ENCODE results near the gene CAPN5.

CAPN5 gene

DNA sequence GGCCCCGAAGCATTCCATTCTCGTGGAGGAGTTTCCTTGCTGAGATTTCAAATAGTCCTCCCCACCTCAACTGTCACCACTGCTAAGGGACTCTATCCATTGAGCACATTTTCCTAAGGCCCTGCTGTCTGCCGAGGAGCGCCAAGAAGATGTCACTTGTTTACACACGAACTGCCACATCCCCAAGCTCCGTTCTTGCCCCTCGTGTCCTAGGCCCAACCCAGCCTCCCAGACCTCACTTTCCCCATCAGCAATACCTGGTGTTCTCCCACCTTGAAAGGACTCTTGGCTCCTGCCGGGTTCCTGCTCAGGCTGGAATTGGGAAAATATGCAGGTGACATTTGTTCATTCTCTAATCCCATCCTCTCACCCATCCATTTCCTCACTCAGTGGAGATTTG is 57.3 kb downstream of the CAPN5 start:
- DNase-seq (ENCODE audit: low read depth, low spot score): no peak
- H3K4me3 ChIP-seq (ENCODE audit: low read length): no peak overlapping the region

DNA sequence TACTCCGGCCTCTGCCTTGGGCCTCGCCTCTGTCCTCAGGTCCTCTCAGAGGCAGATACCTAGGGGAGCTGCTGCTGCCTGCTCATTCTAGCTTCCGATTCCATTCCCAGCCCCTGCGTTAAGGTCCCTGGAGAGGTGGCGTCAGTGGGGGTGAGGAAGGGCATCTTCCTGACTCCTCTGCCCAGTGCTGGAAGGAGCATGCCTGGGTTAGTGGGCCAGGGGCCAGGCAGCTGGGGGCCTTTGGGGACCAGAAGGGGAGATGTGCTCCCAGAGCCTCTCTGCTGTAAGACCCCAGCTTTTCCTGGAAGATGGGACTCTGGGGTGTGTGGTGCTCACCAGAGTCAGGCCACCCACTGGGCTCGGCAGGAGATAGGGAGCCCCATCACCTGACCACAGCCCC is 57.7 kb downstream of the CAPN5 start:
- no peak for DNase-seq (ENCODE audit: low read depth, low spot score)
- no peak overlapping the region for H3K4me3 ChIP-seq (ENCODE audit: low read length)

DNA sequence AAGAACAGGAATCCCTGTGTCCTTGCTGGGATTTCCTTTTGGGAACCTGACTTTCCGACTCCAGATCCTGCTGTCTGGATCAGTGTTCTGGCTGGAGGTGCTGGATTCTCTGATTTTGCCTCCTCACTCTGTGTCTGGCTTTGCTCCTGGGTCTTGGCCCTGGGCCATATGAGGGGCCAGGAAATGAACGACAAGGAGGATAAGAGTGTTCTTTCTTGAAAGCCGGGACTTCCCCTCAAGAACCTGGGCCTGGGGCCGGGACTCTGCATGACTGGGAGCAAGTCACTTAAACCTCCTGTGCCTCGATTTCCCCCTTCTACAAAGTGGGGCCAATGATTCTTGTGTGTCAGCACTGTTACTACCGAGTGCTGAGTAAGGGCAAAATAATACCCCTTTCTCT is 58.4 kb downstream of the CAPN5 start:
- no peak for DNase-seq (ENCODE audit: low read depth, low spot score)
- no peak overlapping the region for H3K4me3 ChIP-seq (ENCODE audit: low read length)

DNA sequence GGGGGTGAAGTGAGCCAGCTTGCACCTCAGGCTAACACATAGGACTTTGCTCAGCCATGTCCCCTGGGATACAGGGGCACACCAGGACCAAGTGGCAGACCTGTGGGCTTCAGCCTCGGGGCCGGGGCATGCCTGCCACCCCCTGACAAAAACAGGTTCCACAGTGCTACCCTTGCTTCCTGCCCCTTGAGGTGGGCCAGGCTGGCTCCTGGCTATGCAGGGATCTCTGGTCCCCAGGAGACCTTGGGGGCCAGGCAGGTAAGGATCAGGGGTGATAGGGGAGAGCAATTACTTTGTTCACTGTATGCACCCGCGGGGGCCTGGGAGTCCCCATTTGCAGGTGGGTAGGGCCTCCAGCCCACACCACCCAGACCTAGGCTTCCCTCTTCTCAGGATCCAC is 58.9 kb downstream of the CAPN5 start:
- no peak overlapping the region for H3K4me3 ChIP-seq (ENCODE audit: low read length)
- DNase-seq (ENCODE audit: low read depth, low spot score): no peak

DNA sequence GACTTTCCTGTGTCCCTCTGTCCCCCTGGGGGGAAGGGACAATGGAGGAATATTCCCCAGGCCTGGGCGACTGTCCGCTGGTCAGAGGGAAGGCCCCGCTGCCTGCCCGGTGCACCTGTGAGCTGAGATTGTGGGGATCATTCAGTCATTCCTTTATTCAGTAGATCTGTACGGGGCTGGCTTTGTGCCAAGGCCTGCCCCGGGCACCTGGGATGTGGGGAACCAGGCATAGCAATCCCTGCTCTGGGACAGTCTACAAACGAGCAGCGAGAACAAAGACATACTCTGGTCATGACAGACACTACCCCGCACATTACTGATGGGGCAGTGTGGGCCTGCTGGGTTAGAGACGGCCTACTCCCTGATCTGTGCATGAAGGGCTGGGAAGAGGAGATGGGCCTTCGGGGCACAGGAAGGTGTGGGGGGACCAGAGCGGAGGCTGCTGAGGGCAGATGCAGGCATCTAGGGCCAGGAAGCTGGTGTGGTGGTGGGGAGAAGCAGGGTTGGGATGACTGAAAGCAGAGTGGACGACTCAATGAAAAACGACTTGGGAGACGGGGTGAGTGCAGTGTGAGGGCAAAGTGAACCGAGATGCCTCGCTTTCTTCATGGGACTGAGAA is 59.5 kb downstream of the CAPN5 start:
- H3K4me3 ChIP-seq (ENCODE audit: low read length): no peak overlapping the region
- no peak for DNase-seq (ENCODE audit: low read depth, low spot score)

DNA sequence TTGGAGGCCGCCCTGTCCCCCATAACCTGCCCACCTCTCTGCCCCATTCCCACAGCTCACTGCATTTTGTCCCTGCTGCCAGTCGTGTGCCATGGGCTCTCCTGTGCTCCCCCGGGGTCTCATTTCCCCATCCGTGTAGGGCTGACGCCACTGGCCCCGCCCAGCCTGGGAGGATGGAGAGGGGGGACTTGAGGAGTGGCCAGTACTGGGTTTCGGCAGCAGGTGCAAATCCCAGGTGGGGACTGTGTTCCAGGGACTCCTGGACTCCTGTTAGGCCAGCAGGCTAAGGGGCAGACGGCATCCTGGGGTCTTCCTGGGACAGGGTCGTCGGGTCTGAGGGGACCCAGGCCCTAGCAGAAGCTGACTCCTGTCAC is 60.1 kb downstream of the CAPN5 start:
- peak overlapping the region; percentile 45 for H3K4me3 ChIP-seq (ENCODE audit: low read length)
- no peak for DNase-seq (ENCODE audit: low read depth, low spot score)

DNA sequence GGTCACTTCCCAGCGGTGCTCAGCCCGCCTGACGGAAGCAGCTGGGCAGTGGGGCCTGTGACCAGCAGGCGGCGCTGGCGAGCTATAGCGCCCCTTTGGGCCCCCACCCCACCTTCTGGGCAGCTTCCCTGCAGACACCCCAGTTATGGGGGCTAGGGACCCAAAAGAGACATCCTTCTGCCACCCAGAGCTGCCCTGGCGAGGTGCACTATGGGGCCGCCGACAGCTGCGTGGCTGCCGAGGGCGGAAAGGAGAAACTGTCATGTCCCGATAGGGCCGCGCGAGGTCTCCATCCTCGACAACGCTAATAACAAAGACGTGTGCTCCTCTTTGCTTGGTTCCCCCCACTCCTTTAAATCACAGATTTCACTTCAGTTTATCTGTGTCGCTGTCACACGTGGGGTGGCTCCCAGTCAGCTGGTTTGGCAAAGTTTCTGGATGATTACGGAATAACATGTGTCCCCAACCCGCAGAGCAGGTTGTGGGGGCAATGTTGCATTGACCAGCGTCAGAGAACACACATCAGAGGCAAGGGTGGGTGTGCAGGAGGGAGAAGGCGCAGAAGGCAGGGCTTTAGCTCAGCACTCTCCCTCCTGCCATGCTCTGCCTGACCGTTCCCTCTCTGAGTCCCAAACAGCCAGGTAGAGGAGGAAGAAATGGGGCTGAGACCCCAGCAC is 60.6 kb downstream of the CAPN5 start:
- peak; percentile 29 for DNase-seq (ENCODE audit: low read depth, low spot score)
- H3K4me3 ChIP-seq (ENCODE audit: low read length): peak overlapping the region; percentile 45

DNA sequence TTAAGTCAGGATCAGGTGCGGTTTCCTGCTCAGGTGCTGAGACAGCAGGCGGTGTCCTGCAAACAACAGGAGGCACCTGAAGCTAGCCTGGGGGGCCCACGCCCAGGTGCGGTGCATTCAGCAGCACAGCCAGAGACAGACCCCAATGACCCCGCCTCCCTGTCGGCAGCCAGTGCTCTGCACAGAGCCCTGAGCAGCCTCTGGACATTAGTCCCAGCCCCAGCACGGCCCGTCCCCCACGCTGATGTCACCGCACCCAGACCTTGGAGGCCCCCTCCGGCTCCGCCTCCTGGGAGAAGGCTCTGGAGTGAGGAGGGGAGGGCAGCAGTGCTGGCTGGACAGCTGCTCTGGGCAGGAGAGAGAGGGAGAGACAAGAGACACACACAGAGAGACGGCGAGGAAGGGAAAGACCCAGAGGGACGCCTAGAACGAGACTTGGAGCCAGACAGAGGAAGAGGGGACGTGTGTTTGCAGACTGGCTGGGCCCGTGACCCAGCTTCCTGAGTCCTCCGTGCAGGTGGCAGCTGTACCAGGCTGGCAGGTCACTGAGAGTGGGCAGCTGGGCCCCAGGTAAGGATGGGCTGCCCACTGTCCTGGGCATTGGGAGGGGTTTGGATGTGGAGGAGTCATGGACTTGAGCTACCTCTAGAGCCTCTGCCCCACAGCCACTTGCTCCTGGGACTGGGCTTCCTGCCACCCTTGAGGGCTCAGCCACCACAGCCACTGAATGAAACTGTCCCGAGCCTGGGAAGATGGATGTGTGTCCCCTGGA is 61.3 kb downstream of the CAPN5 start, which contains the start of gene MYO7A:
TSS of gene MYO7A (plus strand) at position 327 of the 772 bp plus-strand sequence. CDS start 2,389 bp downstream, outside the sequence.
- DNase-seq (ENCODE audit: low read depth, low spot score): no peak
- H3K4me3 ChIP-seq (ENCODE audit: low read length): peak within 1 kb of the TSS; percentile 45

DNA sequence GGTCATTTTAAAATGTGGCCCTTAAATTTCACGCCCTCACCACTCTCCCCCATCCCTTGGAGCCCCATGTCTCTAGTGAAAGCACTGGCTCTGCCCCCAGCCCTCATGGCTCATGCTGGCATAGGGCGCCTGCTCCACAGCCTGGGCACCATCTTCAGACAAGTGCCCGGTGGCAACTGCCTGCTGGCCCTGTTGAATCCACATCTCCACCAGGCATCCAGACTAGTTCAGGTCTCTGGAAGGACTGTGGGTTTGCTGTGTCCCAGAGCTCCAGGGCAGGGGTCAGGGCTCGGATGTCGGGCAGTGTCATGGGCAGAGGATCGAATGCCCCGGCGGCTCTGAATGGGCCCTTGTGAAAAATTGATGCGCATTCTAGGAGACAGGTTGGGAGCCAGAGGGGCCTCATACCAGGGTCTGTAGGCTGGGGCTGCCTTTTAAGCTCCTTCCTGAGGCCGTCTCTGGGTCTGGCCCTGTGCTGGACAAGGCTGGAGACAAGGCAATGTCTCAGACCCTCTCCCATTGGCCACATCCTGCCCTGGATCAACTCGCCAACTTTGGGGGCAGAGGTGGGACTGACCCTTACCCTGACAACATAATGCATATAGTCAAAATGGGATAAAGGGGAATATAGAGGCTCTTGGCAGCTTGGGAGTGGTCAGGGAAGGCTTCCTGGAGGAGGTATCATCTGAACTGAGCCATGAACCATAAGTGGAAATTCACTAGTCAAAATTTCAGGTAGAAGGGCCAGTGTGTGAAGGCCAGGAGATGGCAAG is 62.5 kb downstream of the CAPN5 start:
- H3K4me3 ChIP-seq (ENCODE audit: low read length): no peak overlapping the region
- DNase-seq (ENCODE audit: low read depth, low spot score): no peak

DNA sequence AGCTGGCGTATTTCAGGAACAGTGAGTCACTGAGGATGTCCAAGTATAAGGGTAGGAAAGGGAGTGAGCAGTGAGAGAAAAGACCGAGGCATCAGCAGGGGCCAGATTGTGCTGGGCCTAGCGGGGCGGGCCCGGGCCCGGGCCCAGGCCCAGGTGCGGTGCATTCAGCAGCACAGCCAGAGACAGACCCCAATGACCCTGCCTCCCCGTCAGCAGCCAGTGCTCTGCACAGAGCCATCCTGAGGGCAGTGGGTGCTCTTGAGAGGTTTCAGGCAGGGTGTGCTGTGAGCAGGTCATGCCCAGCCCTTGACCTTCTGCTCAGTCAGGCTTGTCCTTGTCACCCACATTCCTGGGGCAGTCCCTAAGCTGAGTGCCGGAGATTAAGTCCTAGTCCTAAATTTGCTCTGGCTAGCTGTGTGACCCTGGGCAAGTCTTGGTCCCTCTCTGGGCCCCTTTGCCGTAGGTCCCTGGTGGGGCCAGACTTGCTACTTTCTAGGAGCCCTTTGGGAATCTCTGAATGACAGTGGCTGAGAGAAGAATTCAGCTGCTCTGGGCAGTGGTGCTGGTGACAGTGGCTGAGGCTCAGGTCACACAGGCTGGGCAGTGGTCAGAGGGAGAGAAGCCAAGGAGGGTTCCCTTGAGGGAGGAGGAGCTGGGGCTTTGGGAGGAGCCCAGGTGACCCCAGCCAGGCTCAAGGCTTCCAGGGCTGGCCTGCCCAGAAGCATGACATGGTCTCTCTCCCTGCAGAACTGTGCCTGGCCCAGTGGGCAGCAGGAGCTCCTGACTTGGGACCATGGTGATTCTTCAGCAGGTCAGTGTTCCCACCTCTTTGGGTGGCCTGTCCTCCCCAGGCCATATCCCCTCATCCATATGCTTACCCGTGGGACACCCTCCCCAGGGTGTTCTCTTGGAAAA is 63.3 kb downstream of the CAPN5 start:
- DNase-seq (ENCODE audit: low read depth, low spot score): no peak
- no peak overlapping the region for H3K4me3 ChIP-seq (ENCODE audit: low read length)

DNA sequence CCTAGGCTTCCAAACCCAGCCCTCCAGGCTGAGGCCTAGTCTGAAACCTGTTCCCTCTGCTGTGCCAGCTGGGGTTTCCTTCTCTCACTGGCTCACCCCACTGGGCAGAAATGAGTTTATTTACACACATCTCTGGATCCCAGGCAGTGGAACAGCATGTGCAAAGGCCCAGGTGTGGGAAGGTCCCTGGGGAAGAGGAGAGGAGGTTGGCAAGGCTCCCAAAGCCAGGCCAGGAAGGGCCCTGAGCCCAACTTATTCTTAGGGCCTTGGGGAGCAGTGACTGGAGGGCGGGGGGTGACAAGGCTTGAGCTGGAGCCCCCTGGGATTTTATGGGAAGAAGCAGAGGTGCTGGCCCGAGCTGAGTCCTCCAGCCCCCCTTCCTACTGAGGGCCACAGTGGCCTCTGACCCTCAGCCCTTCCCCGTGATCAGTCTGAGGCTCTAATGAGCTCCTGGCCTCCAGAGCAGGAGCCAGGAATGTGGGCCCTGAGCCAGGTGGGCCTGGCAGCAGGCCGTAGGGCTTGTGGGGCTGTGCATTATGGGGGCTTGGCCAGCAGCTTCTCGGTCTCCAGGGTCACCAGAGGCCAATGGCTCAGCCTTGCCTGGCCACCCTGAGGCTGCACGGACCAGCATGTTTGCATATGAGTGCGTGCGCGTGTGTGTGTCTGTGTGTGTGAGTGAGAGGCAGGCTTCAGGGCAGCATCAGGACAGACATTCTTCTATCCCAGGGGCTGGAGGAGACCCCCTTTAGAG is 64.2 kb downstream of the CAPN5 start:
- DNase-seq (ENCODE audit: low read depth, low spot score): no peak
- no peak overlapping the region for H3K4me3 ChIP-seq (ENCODE audit: low read length)

DNA sequence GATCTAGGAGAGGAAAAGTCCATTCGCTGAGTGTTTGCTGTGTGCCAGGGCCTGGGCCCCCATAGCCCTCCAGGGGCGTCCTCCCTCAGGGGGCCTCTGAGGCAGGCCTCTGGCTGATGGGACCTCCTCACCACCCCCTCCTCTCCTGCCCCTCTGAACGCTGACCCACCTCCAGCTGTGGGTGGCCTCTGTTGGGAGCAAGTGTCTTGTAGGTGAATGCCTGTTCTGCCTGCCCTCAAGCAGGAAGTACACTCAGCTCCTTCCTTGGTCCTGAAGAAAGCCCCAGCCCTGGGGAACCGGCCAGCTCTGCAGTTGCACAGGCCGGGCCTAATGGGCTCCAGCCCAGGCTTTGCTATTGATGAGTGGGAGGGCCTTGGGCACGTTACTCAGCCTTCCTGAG is 64.8 kb downstream of the CAPN5 start:
- DNase-seq (ENCODE audit: low read depth, low spot score): no peak
- no peak overlapping the region for H3K4me3 ChIP-seq (ENCODE audit: low read length)

DNA sequence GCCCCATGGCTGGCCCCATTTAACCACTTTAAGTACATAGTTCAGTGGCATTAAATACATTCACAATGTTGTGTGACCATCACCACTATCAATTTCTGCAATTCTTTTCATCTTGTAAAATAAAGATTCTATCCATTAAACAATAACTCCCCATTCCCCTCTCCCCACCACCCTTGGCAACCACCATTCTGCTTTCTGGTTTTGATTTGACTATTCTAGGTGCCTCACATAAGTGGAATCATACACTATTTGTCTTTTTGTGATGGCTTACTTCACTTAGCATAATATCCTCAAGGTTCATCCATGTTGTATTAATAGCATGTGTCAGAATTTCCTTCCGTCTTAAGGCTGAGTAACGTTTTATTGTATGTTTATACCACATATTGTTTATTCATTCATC is 68.3 kb downstream of the CAPN5 start:
- DNase-seq (ENCODE audit: low read depth, low spot score): no peak
- no peak overlapping the region for H3K4me3 ChIP-seq (ENCODE audit: low read length)

DNA sequence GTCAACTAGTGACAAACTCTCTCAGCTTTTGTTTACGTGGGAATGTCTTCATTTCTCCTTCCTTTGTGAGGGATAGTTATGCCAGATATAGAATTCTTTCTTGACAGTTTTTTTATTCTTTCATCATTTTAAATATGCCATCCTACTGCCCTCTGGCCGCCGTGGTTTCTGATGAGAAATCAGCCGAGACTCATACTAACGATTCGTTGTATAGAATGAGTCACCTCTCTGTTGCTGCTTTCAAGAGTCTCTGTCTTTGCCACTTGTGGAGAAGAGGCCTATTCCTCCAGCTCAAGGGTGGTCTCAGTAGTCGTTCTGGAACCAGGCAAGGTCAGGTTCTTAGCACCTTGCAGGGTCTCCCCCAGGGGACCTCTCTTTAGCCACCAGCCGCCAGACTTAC is 69.3 kb downstream of the CAPN5 start:
- DNase-seq (ENCODE audit: low read depth, low spot score): no peak

DNA sequence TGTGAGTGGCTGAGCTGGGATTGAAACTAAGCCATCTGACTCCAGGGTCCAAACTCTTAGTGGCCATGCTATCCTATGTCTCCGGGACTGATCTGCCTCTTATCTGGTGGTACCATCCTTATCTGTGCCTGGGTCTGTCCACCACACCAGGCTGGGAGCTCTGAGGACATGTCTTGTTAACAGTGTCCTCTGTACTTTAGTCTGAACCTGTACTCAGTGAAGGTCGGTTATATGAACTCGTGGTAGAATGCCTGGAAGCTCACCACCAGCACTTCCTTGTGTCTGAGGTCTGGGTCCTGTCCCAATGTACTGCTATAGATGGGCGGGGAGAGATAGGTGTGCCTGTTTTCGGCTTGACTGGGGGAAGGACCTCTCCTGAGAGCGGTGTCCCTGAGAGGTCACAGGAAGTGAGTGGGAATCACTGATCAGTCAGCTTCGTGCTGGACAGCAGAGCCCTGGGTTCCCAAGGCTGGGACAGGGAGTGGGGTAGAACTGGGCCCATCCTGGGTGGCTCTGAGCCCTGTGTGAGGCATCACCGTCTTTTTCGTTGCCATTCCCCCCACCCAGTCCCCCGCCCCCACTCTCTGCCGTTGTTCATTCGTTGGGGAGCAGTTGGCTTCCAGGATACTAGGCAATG is 70.1 kb downstream of the CAPN5 start:
- no peak for DNase-seq (ENCODE audit: low read depth, low spot score)
- no peak overlapping the region for H3K4me3 ChIP-seq (ENCODE audit: low read length)

More for the DNA sequence above, 69.3 kb downstream of the CAPN5 start:
- no peak overlapping the region for H3K4me3 ChIP-seq (ENCODE audit: low read length)

DNA sequence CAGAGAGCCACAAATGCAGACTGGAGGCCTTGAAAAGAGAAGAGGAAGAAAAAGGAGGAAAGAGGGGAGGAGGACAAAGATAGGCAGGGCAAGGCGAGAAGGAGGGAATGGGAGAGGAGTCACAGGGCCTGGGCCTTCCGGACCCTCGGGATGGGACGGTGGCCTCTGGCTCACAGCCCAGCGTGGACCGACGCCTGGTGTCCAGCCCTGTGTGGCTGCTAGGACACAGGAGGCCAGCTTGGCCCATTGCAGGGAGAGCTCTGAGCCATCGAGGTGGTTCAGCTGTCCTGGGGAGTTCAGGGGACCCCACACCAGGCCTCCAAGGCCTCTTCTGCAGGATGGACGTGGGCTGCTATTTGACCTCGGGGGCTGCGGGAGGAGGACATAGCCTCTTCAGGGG is 70.7 kb downstream of the CAPN5 start:
- no peak overlapping the region for H3K4me3 ChIP-seq (ENCODE audit: low read length)
- no peak for DNase-seq (ENCODE audit: low read depth, low spot score)

DNA sequence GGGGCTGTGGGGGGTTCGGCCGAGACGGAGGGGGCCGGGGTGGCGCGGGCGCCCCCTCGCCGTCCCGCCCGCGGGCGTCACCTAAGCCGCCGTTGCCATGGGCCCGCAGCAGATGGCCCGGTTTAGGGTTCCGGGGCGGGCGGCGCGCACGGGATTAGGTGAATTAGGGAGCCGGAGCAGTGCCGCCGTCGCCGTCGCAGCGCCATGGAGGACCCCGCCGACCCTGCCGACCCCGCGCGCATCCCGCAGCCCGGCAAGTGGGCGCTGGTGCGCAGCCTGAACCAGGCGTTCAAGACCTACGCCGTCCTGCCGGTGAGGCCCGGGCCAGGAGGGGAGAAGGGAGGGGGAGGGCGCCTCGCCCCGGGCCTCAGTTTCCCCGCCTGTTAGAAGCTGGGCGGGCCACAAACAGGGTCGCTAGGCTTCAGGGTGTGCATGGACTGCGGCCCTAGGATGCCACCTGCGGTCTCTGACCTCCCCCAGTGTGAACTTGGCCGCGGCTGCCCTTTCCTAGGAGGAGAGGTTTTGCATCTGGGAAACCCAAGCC is 71.4 kb downstream of the CAPN5 start:
- no peak for DNase-seq (ENCODE audit: low read depth, low spot score)
- H3K4me3 ChIP-seq (ENCODE audit: low read length): no peak overlapping the region

Measured in Jurkat, Clone E6-1 (cell line).